Stimulated activated CD8-positive, alpha-beta memory T cell treated with anti-CD3 and anti-CD28 coated beads, Interleukin-12 subunit alpha, Interleukin-12 subunit beta, amount 100 ng/mL, for 24 hours (primary cell): ENCODE measurements around the gene HLA-E.
A peak's percentile ranks its signal among the peaks of the same experiment; 100 is the strongest.
"Not testable (repeated sequence)": the region's sequence is repeated elsewhere in the genome, so short reads cannot be mapped to it uniquely, and the experiment has no call there.

Source experiments
- DNase-seq: peaks from one replicate; pipeline ENCODE4 v3.0.0-alpha.2; 2020; ENCODE audit errors: extremely low read depth

The HLA-E gene

DNA sequence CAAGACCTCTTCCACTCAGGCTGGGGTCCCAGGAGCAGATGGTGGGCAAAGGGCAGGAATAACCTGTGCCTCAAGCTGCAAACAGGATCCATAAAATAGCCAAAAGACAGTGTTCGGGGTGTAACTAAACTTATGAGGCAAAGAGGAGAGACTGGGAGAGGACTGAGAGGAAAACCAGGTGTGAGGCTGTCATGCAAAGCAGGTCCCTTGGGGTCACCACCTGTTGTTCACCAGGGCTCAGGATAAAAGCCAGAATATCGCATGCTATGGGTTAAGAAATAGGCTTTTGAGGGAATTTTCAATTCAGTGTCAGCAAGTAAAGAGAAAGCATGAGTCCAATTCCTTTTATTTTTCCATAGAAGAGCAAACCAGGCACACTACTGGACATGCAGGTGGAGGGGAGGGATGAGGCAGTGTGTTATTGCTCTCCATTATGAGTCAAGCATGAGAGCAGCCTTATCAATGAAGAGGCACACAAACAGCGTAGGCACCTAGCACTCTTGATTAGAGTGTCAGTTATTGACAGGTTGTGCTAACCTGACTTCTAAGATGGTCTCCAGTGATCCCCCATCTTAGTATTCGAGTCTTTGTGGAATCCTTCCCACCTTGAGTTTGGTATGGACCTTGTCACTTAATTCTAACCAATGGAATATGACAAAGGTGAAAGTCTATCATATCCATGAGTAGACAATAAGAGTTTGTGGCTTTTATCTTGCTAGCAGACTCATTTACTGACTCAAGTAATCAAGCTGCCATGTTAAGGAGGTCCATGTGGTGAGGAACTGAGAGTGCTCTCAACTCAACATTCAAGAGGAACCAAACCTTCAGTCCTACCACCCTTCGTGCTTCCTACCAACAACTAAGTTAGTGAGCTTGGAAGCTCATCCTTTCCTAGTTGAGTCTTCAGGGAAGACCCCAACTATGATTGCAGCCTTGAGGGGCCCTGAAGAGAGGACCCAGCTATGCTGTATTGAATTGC, 18.8 kb downstream of the HLA-E start:
- DNase-seq = no peak

DNA sequence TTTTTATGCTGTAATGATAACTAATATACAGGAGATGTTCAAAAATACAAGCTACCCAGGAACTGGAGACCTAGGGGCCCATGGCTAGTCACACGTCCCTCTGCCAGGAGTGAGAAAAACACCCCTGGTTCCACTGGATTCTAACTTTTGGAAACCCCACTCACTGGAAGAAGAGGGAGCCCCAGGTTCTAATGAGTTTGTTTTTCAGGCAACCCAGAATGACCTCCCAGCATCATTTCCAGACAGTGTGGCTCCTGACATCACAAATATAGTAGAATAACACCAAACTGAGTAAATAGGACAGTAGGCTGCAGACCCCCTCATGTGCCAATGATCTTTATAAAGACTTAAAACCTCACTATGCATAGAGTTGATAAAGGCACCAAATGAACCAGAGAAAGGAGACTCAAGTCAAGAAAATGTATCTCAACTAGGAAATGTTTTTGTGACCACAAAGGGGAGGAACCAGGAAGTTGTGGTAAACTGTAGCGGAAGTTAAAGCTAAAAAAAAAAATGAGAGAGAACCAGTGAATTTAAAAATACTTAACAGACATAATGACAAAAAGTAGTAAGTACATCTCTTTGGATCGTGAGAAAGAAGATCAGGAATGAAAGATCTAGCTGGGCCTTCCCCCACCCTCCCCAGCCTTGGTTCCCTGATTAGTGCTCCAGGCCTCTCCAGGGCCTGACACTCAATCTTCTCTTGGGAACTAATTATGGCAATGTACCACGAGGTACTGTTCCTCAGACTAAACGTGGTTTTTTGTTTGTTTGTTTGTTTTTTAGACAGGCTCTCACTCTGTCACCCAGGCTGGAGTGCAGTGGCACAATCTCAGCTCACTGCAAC, 19.8 kb downstream of the HLA-E start:
- no peak for DNase-seq

DNA sequence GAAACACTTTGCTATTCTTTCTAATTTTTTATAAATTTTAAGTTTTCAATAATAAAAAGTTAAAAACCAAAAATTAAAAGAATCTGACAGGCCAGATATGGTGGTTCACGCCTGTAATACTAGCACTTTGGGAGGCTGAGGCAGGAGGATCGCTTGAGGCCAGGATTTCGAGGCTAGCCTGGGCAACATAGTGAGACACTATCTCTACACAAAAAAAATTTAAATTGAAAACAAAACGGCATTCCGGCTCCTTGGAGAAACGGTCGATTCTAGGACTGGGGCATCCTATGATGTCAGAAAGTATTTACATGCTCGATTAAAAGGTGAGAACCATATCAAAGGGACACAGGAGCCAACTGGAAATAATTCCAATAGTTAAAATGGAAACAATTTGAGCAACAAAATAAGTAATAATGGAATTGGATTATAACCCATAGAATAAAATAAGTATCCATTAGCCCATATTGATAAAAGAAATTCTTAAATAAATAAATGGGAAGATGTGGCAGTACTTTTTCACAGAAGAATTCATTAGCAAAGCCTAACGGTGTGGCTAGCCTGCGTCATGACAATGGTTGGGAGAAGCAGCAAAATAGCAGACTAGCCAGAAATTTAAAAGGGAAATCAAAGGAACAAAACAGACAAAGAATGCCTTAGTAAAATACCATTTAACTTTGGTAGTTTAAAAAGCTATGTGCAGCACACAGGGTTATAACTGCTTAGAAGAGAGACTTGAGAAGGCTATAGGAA, 21.3 kb downstream of the HLA-E start:
- no peak for DNase-seq

DNA sequence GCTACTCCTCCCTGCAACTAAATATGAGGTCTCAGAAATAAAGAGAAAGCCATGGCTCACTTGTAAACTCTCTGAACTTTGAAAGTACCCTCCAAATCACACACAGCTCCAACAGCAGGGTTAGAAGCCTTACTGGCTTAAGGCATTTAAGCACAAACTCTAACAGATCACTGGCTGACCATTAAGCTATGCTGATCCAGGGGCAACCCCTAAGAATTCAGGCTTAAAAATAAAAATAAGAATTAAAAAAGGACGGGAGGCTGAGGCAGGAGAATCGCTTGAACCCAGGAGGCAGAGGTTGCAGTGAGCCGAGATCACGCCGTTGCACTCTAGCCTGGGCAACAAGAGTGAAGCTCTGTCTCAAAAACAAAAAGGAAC, 21.8 kb downstream of the HLA-E start:
- DNase-seq = no peak

DNA sequence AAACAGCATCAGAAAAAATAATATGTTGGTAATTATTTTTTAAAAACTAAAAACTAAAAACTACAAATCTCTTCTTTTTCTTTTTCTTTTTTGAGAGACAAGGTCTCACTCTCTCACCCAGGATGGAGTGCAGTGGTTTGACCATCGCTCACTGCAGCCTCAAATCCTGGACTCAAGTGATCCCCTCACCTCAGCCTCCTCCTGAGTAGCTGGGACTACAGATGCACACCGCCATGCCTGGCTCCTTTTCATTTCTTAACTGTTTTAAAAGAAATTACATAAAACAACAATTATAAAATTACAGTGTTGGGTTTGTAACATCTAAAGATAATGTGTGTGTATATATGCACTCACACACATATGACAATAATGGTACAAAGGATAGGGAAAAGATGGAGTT, 24.1 kb downstream of the HLA-E start:
- no peak for DNase-seq

DNA sequence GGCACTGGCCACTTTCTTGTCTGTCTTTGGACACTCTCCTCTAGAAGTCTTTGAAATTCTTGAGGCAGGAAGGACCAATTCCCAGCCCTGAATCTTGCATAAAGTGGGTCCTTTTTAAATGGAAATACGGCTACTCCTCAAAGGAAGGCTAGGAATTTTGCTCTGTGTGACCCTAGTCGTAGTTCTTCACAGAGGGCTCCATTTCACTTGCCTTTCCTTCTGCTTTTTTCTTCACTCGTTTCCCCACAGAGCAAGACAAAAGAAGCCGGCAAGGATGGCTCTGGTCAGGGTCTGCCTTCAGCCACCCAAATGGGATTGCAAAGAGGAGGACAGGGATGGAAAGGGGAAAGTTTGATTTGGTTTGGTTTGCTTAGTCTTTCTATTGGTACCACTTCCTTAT, 25.8 kb downstream of the HLA-E start:
- DNase-seq = no peak

DNA sequence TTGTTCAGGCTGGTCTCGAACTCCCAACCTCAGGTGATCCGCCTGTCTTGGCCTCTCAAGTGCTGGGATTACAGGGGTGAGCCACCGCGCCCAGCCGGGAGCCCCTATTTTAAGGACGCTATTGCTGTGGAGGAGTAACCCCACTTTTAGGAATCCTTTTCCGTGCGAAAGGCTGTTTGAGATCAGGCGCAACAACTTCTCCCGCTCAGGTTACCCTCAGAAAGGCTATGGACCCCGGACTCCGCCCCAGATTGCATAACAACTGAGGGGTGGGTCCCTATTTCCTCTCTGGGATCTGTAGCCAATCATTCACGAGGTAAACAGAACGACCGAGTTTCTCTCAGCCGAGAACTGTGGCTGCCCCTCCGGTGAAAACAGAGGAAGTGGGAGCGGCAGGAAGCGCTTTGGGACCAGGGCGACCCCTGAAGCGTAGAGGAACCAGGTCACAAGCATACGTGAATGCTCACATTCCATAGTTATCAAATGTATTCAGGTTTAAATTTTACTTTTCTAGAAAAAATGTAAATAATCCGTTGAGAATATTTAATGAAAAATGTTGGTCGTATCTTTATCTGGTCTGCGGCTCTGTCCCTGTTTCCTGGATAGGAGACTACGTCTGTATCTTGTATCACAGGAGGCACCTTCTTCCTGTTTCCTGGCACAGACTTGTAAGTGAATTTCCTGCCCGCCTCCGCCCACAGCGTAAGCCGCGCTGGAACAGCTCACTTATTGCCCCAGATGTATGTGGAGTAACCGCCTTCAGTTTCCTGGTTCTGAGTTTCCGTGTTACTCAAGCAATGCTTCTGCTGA, 26.8 kb downstream of the HLA-E start:
- DNase-seq = peak; percentile 73

DNA sequence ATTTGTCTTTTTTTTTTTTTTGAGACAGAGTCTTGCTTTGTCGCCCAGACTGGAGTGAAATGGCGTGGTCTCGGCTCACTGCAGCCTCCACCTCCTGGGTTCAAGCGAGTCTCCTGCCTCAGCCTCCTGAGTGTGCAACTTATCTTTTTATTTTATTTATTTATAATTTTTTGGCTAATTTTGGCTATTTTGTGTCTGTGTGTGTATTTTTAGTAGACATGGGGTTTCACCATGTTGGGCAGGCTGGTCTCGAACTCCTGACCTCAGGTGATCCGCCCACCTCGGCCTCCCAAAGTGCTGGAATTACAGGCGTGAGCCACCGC, 27.4 kb downstream of the HLA-E start:
- not testable (repeated sequence) for DNase-seq

DNA sequence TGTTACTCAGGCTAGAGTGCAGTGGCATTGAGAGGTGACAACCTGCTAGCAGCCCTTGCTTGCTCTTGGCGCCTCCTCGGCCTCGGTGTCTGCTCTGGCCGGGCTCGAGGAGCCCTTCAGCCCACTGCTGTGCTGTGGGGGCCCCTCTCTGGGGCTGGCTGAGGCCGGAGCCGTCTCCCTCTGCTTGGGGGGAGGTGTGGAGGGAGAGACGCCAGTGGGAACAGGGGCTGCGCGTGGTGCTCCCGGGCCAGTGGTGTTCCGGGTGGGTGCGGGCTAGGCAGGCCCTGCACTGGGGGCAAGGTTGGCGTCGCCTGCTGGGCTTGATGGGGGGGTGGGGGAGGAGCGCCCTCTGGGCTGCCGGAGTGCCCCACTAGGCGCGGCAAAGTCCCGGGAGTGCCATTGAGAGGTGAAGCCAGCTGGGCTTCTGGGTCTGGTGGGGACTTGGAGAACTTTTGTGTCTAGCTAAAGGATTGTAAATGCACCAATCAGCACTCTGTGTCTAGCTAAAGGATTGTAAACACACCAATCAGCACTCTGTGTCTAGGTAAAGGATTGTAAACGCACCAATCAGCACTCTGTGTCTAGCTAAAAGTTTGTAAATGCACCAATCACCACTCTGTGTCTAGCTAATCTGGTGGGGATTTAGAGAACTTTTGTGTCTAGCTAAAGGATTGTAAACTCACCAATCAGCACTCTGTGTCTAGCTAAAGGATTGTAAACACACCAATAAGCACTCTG, 28.6 kb downstream of the HLA-E start:
- DNase-seq = not testable (repeated sequence)

DNA sequence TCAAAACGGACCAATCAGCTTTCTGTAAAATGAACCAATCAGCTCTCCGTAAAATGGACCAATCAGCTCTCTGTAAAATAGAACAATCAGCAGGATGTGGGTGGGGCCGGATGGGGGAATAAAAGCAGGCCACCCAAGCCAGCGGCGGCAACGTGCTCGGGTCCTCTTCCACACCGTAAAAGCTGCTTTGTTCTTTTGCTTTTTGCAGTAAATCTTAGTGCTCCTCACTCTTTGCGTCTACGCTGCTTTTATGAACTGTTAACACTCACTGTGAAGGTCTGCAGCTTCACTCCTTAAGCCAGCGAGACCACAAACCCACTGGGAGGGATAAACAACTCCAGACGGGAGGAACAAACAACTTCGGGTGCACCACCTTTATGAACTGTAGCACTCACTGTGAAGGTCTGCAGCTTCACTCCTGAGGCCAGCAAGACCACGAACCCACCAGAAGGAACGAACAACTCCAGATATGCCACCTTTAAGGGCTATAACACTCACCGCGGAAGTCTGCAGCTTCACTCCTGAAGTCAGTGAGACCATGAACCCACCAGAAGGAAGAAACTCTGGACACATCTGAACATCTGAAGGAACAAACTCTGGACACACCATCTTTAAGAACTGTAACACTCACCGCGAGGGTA, 29.3 kb downstream of the HLA-E start:
- DNase-seq = not testable (repeated sequence)

DNA sequence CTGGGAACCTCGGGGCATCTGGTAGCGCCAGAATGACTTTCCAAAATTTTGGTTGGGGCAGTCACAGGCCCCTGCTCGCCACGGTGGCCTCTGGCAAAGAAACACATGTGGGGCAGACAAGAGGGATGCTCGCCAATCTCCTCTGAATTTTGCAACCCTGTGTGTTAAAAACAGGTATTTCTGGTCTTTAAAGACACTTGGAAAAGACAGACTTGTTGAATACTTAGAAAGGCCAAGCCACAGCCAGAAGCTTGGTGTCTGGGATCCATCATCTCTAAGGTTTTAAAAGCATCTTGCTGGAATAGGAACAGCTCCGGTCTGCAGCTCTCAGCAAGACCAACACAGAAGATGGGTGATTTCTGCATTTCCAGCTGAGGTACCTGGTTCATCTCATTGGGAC, 31.2 kb downstream of the HLA-E start:
- DNase-seq = no peak

DNA sequence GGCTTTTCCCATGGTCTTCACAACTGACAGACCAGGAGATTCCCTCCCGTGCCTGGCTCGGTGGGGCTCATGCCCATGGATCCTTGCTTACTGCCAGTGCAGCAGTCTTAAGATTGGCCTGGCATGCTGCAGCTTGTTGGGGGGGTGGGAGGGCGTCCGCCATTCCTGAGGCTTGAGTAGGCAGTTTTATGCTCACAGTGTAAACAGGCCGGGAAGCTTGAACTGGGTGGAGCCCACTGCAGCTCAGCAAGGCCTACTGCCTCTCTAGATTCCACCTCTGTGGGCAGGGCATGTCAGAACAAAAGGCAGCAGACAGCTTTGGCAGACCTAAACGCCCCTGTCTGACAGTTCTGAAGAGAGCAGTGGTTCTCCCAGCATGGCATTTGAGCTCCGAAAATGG, 31.8 kb downstream of the HLA-E start:
- not testable (repeated sequence) for DNase-seq

DNA sequence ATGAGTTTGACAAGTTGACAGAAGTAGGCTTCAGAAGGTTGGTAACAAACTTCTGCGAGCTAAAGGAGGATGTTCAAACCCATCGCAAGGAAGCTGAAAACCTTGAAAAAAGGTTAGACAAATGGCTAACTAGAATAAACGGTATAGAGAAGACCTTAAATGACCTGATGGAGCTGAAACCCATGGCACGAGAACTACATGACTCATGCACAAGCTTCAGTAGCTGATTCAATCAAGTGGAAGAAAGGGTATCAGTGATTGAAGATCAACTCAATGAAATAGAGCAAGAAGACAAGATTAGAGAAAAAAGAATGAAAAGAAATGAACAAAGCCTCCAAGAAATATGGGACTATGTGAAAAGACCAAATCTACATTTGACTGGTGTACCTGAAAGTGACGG, 32.6 kb downstream of the HLA-E start:
- not testable (repeated sequence) for DNase-seq

DNA sequence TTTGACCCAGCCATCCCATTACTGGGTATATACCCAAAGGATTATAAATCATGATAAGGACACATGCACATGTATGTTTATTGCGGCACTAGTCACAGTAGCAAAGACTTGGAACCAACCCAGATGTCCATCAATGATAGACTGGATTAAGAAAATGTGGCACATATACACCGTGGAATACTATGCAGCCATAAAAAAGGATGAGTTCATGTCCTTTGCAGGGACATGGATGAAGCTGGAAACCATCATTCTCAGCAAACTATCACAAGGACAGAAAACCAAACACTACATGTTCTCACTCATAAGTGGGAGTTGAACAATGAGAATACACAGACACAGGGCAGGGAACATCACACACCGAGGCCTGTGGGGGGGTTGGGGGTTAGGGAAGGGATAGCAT, 37.1 kb downstream of the HLA-E start:
- DNase-seq = not testable (repeated sequence)

DNA sequence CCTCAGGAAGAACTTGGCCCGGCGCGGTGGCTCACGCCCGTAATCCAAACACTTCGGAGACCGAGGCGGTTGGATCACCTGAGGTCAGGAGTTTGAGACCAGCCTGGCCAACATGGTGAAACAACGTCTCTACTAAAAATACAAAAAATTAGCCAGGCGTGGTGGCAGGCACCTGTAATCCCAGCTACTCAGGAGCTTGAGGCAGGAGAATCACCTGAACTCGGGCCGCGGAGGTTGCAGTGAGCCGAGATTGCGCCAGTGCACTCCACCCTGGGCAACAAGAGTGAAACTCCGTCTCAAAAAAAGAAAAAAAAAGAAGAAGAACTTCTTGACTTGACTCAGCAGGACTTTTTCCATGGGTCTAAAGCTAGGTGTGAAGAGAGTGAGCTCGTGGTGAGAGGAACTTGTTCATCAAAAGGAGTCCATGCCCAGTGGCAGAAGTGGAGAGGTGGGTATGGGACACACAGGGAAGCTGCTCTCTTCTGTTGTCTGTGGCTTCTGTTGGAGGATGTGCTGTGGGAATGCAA, 40.1 kb downstream of the HLA-E start:
- not testable (repeated sequence) for DNase-seq

DNA sequence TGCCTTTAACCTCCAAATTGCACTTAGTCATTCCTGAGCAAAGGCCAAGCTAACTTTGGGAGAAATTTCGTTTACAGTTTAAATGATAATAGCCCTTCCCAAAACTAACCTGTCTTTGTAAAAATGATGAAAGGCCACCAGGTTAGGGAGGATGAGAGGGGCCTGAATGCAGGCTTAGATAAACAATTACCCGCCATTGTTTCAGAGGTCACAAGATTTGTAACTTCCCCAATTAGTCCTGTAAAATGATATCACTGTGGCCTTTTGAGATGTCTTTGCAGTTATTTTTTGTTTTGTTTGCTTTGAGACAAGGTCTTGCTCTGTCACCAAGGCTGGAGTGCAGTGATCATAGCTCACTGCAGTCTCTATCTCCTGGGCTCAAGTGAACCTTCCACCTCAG, 40.7 kb downstream of the HLA-E start:
- DNase-seq = no peak

DNA sequence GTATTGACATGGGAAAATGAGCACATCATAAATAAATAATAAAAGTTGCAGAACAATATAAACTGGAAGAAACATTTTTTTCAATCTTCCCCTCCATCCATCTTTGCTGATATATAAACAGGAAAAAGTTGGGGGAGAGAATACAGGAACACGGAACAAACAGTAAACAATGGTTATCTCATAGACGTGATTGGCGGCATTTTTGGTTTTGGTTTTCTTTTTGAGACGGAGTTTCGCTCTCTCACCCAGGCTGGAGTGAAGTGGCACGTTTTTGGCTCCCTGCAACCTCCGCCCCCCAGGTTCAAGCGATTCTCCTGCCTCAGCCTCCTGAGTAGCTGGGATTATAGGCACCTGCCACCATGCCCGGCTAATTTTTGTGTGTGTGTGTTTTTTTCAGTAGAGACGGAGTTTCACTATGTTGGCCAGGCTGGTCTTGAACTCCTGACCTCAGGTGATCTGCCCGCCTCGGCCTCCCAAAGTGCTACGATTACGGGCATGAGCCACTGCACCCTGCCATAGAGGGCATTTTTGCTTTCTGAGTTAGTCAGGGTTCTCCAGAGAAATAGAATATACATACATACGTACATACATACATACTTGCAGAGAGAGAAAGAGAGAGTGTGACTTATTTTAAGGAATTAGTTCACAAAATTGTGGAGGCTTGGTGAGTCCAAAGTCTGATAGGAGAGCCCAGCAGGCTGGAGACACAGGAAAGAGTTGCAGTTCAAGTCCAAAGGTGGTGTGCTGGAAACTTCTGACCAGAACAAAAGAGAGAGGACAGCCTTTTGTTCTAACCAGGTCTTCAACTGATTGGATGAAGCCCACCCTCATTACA, 44.4 kb downstream of the HLA-E start:
- no peak for DNase-seq

DNA sequence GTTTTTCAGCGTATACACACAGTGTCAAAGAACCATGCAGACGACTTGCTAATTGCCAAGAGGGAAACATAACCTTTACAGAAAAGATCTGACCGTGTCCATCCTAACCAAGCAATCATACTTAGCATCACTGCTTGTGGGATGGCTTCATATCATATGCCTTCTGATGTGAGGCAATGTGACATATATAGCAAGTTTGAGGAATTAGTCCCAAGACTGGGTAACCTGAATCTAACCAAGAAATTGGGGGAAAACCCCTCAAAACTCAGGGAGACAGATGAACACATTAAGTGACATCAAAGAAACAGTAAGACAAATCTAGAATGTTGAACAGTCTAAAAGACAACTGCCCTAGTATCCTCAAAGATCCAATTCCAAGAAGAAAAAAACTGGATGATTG, 48.6 kb downstream of the HLA-E start:
- no peak for DNase-seq
